Activated naive CD4-positive, alpha-beta T cell treated with anti-CD3 and anti-CD28 coated beads for 36 hours (primary cell): ENCODE data around the gene KDM2A. TPM values are rescaled to one million over a fixed set of nuclear protein-coding genes. Genes with fewer than 3 reads are reported as not detected.
"Not testable (repeated sequence)": the region's sequence is repeated elsewhere in the genome, so short reads cannot be mapped to it uniquely, and the experiment has no call there.

Source experiments
- CTCF ChIA-PET: fragments of 350-600 bp; sonication (Branson Sonifier 250); formaldehyde crosslinking; loops from one replicate; lab custom pipeline; 2021; ENCODE audit warnings: antibody characterized with exemption; lab: Charles Lee
- DNase-seq: peaks from one replicate; pipeline ENCODE4 v3.0.0-alpha.2; 2020
- H3K27ac Mint-ChIP-seq: one replicate; pipeline ENCODE4 v1.8.0; 2021; ENCODE audit warnings: mild to moderate bottlenecking, mixed read lengths
- H3K27me3 Mint-ChIP-seq: one replicate; pipeline ENCODE4 v1.8.0; 2021; ENCODE audit warnings: low read depth, mixed read lengths
- H3K36me3 Mint-ChIP-seq: one replicate; pipeline ENCODE4 v1.8.0; 2021; ENCODE audit warnings: low read depth, mixed read lengths
- H3K4me1 Mint-ChIP-seq: one replicate; pipeline ENCODE4 v1.8.0; 2021; ENCODE audit warnings: low read depth, mixed read lengths
- H3K4me3 Mint-ChIP-seq: one replicate; pipeline ENCODE4 v1.8.0; 2021; ENCODE audit warnings: mild to moderate bottlenecking, moderate library complexity, mixed read lengths
- H3K9me3 Mint-ChIP-seq: one replicate; pipeline ENCODE4 v1.8.0; 2021; ENCODE audit warnings: mixed read lengths
- intact Hi-C: fragments of 100-400 bp; cut with micrococcal nuclease; formaldehyde crosslinking; loops from one replicate; pipeline ENCODE4 v1.15.1; 2023
- total RNA-seq, 2 experiments: library from RNA; stranded (reverse); gene quantifications; one replicate each; pipeline ENCODE4 v1.2.3, GENCODE V29; 2021

Gene KDM2A
- total RNA-seq, 2 experiments from 2014 or later: 57.7 to 58.8 TPM

GRCh38 chr11:67209222-67209621, 90.2 kb downstream of the KDM2A start:
- CTCF ChIA-PET: interaction anchor here (0.6 kb wide), 1 partner anchor 573 kb away, joined by 3 read pairs; no protein-coding TSS in a partner anchor
- H3K9me3 Mint-ChIP-seq, H3K4me1 Mint-ChIP-seq, H3K27ac Mint-ChIP-seq, H3K27me3 Mint-ChIP-seq, DNase-seq, intact Hi-C loops, H3K4me3 Mint-ChIP-seq: not testable (repeated sequence)
- peaks cover 15% of the 10 kb centered on the region for H3K36me3 Mint-ChIP-seq

- H3K36me3 Mint-ChIP-seq: peaks cover 27% of the 10 kb centered on the region
Measured at GRCh38 chr11:67211656-67212436, 92.8 kb downstream of the KDM2A start.

GRCh38 chr11:67213178-67213621, 94.1 kb downstream of the KDM2A start:
- DNase-seq: no peak
- Mint-ChIP-seq H3K27me3 (no peaks in the 10 kb centered on the region), H3K36me3 (peaks cover 22% of the 10 kb centered on the region), H3K4me1 (peaks cover 6% of the 10 kb centered on the region), H3K9me3 (no peaks in the 10 kb centered on the region), H3K27ac (no peak overlapping the region), H3K4me3 (no peak overlapping the region)
- CTCF ChIA-PET: interaction anchor here (0.5 to 1.0 kb wide), 6 partner anchors 11 to 132 kb away, joined by 3 to 5 read pairs (median 3); no protein-coding TSS in a partner anchor
- intact Hi-C loops: no loop called here

More at GRCh38 chr11:67211656-67212436, 92.8 kb downstream of the KDM2A start:
- CTCF ChIA-PET: interaction anchor here (0.8 kb wide), 1 partner anchor 158 kb away, joined by 3 read pairs; no protein-coding TSS in a partner anchor
- DNase-seq: no peak
- Mint-ChIP-seq H3K9me3 (no peaks in the 10 kb centered on the region), H3K4me1 (peaks cover 6% of the 10 kb centered on the region), H3K27ac (no peak overlapping the region), H3K27me3 (no peaks in the 10 kb centered on the region), H3K4me3 (no peak overlapping the region)
- intact Hi-C loops: no loop called here

GRCh38 chr11:67227726-67228125, 108.7 kb downstream of the KDM2A start:
- H3K4me3 Mint-ChIP-seq: no peak overlapping the region
- intact Hi-C loops: no loop called here
- no peaks in the 10 kb centered on the region for H3K27me3 Mint-ChIP-seq
- H3K27ac Mint-ChIP-seq: no peak overlapping the region
- CTCF ChIA-PET: no interaction called here
- no peaks in the 10 kb centered on the region for H3K9me3 Mint-ChIP-seq
- H3K36me3 Mint-ChIP-seq: peaks cover 16% of the 10 kb centered on the region
- no peak for DNase-seq
- peaks cover 5% of the 10 kb centered on the region for H3K4me1 Mint-ChIP-seq

- intact Hi-C loops: no loop called here
- Mint-ChIP-seq H3K4me3 (no peak overlapping the region), H3K9me3 (no peaks in the 10 kb centered on the region), H3K27ac (no peak overlapping the region), H3K36me3 (peaks cover 16% of the 10 kb centered on the region), H3K4me1 (peaks cover 19% of the 10 kb centered on the region), H3K27me3 (no peaks in the 10 kb centered on the region)
- CTCF ChIA-PET: no interaction called here
- DNase-seq: no peak
Measured at GRCh38 chr11:67230406-67230805, 111.3 kb downstream of the KDM2A start.

GRCh38 chr11:67230886-67231285, 111.8 kb downstream of the KDM2A start:
- no peak overlapping the region for H3K4me3 Mint-ChIP-seq
- no peaks in the 10 kb centered on the region for H3K9me3 Mint-ChIP-seq
- CTCF ChIA-PET: interaction anchor here (1.1 kb wide), 1 partner anchor 10 kb away, joined by 3 read pairs; no protein-coding TSS in a partner anchor
- H3K4me1 Mint-ChIP-seq: peaks cover 19% of the 10 kb centered on the region
- H3K27me3 Mint-ChIP-seq: no peaks in the 10 kb centered on the region
- DNase-seq: no peak
- no peak overlapping the region for H3K27ac Mint-ChIP-seq
- peaks cover 16% of the 10 kb centered on the region for H3K36me3 Mint-ChIP-seq
- intact Hi-C loops: no loop called here

- H3K4me1 Mint-ChIP-seq: peaks cover 22% of the 10 kb centered on the region
- H3K36me3 Mint-ChIP-seq: peaks cover 12% of the 10 kb centered on the region
- H3K9me3 Mint-ChIP-seq: no peaks in the 10 kb centered on the region
- no peak for DNase-seq
- peak overlapping the region; percentile 32 for H3K27ac Mint-ChIP-seq
- H3K4me3 Mint-ChIP-seq: no peak overlapping the region
- H3K27me3 Mint-ChIP-seq: no peaks in the 10 kb centered on the region
- CTCF ChIA-PET: interaction anchor here (0.6 to 1.8 kb wide), 4 partner anchors 118 to 161 kb away, joined by 3 to 5 read pairs (median 4); no protein-coding TSS in a partner anchor
- intact Hi-C loops: no loop called here
Measured at GRCh38 chr11:67233584-67234190, 114.6 kb downstream of the KDM2A start.

- H3K4me3 Mint-ChIP-seq, H3K36me3 Mint-ChIP-seq, DNase-seq, intact Hi-C loops, H3K27me3 Mint-ChIP-seq, H3K9me3 Mint-ChIP-seq: not testable (repeated sequence)
- CTCF ChIA-PET: interaction anchor here (0.6 to 1.8 kb wide), 4 partner anchors 27 to 363 kb away, joined by 3 to 4 read pairs (median 3); no protein-coding TSS in a partner anchor
- peaks cover 30% of the 10 kb centered on the region for H3K4me1 Mint-ChIP-seq
- peak overlapping the region; percentile 32 for H3K27ac Mint-ChIP-seq
Measured at GRCh38 chr11:67234571-67234970, 115.5 kb downstream of the KDM2A start.

GRCh38 chr11:67237574-67237973, 118.5 kb downstream of the KDM2A start:
- Mint-ChIP-seq H3K9me3 (no peaks in the 10 kb centered on the region), H3K36me3 (peaks cover 25% of the 10 kb centered on the region), H3K27ac (no peak overlapping the region)

GRCh38 chr11:67238894-67239782, 120.1 kb downstream of the KDM2A start:
- H3K9me3 Mint-ChIP-seq: no peaks in the 10 kb centered on the region
- peaks cover 47% of the 10 kb centered on the region for H3K4me1 Mint-ChIP-seq
- peak overlapping the region; percentile 99 for H3K27ac Mint-ChIP-seq
- peaks cover 40% of the 10 kb centered on the region for H3K36me3 Mint-ChIP-seq
- no peaks in the 10 kb centered on the region for H3K27me3 Mint-ChIP-seq
- H3K4me3 Mint-ChIP-seq: peak overlapping the region; percentile 86
- CTCF ChIA-PET: interaction anchor here (0.5 to 2.8 kb wide), 6 partner anchors 14 to 162 kb away, joined by 3 to 16 read pairs (median 3); no protein-coding TSS in a partner anchor
- intact Hi-C loops: loop anchor here (1.0 to 5.0 kb wide), 2 partner anchors 42 to 120 kb away; partner anchors contain the start of gene KDM2A
- no peak for DNase-seq

More at GRCh38 chr11:67237574-67237973, 118.5 kb downstream of the KDM2A start:
- DNase-seq: no peak
- intact Hi-C loops: loop anchor here (5.0 kb wide), 1 partner anchor 40 kb away; no protein-coding TSS in a partner anchor
- Mint-ChIP-seq H3K4me3 (no peak overlapping the region), H3K4me1 (peaks cover 42% of the 10 kb centered on the region), H3K27me3 (no peaks in the 10 kb centered on the region)
- CTCF ChIA-PET: no interaction called here

- Mint-ChIP-seq H3K27me3 (no peaks in the 10 kb centered on the region), H3K4me1 (peaks cover 46% of the 10 kb centered on the region), H3K27ac (peak overlapping the region; percentile 99), H3K4me3 (peak overlapping the region; percentile 86), H3K36me3 (peaks cover 47% of the 10 kb centered on the region), H3K9me3 (no peaks in the 10 kb centered on the region)
- CTCF ChIA-PET: interaction anchor here (0.5 to 2.8 kb wide), 9 partner anchors 14 to 161 kb away, joined by 3 to 16 read pairs (median 3); no protein-coding TSS in a partner anchor
- intact Hi-C loops: loop anchor here (1.0 to 5.0 kb wide), 5 partner anchors 37 to 152 kb away; partner anchors contain the start of genes KDM2A and RAD9A
- peak; percentile 98 for DNase-seq
Measured at GRCh38 chr11:67239783-67240575, 120.9 kb downstream of the KDM2A start.
